Activated CD4-positive, alpha-beta memory T cell treated with anti-CD3 and anti-CD28 coated beads for 36 hours (primary cell): ENCODE results near the gene HSP90AB1. TPM values are rescaled to one million over a fixed set of nuclear protein-coding genes. Genes with fewer than 3 reads are reported as not detected.

Experiments used
- CTCF ChIA-PET: fragments of 350-600 bp; sonication (Branson Sonifier 250); formaldehyde crosslinking; loops from one replicate; lab custom pipeline; 2021; ENCODE audit warnings: antibody characterized with exemption, inconsistent platforms; lab: Charles Lee
- POLR2A ChIA-PET: fragments of 350-600 bp; sonication (Branson Sonifier 250); formaldehyde crosslinking; loops from one replicate; lab custom pipeline; 2021; ENCODE audit warnings: antibody characterized with exemption; lab: Charles Lee
- DNase-seq: peaks from one replicate; pipeline ENCODE4 v3.0.0-alpha.2; 2020
- H3K27ac Mint-ChIP-seq: one replicate; pipeline ENCODE4 v1.8.0; 2021; ENCODE audit warnings: mixed read lengths
- H3K27me3 Mint-ChIP-seq: one replicate; pipeline ENCODE4 v1.8.0; 2021; ENCODE audit warnings: mixed read lengths
- H3K36me3 Mint-ChIP-seq: one replicate; pipeline ENCODE4 v1.8.0; 2021; ENCODE audit warnings: mixed read lengths
- H3K4me1 Mint-ChIP-seq: one replicate; pipeline ENCODE4 v1.8.0; 2021; ENCODE audit warnings: low read depth, mixed read lengths
- H3K4me3 Mint-ChIP-seq: one replicate; pipeline ENCODE4 v1.8.0; 2021; ENCODE audit warnings: mild to moderate bottlenecking, mixed read lengths
- H3K9me3 Mint-ChIP-seq: one replicate; pipeline ENCODE4 v1.8.0; 2021; ENCODE audit warnings: mixed read lengths
- intact Hi-C: fragments of 100-400 bp; cut with micrococcal nuclease; formaldehyde crosslinking; loops from one replicate; pipeline ENCODE4 v1.15.1; 2023
- total RNA-seq, 2 experiments: library from RNA; stranded (reverse); gene quantifications; one replicate each; pipeline ENCODE4 v1.2.3, GENCODE V29; 2021

HSP90AB1 gene
- total RNA-seq, 2 experiments from 2014 or later, result 1,671 to 1,695 TPM

DNA sequence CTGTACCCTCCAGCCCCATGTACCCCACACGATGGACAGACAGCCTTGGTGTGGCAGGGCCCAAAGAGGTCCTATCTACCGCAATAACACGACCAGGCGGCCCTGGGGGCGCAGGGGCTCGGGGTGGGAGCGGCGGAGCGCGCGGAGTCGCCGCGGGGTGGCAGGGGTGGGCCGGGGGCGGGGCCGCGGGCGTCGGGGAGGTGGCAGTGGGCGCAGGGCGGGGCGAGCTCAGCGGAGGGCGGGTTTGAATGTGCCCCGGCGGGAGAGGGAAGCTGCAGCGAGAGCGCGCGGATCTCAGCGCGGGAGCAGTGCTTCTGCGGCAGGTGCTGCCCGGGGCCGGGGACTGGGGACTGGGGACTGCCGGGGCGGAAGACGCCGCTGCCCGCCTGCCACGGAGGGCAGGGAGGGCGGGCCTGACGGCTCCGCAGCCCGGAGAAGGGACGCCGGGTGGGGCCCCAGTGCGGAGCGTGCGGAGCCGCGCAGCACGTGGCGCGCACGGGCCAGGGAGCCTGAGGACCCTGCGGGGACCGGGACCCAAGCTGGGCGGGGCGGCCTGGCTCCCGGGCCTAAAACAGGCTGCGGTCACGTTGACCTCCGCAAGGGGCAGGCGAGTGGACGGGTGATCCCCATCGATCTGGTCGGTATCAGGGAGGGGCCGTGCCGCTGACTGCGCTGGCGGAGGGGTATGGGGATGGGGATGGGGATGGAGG is 23.4 kb upstream of the HSP90AB1 start, which contains the start of gene SLC29A1:
Gene SLC29A1, plus strand, starts transcription at position 277 of the 710 bp plus-strand sequence. CDS start 3,719 bp downstream, outside the sequence.
- ChIA-PET POLR2A (interaction anchor here (0.6 to 5.1 kb wide), 7 partner anchors 12 to 41 kb away, joined by 3 to 93 read pairs (median 6); partner anchors contain the start of genes HSP90AB1 and SLC35B2), CTCF (interaction anchor here (0.6 to 4.0 kb wide), 18 partner anchors 9 to 160 kb away, joined by 3 to 31 read pairs (median 4); partner anchors contain the start of genes AARS2, HSP90AB1, SLC35B2 and TMEM151B)
- intact Hi-C loops, result loop anchor here (1.0 to 5.0 kb wide), 5 partner anchors 14 to 96 kb away; partner anchors contain the start of genes MRPL14, NFKBIE and TMEM63B
- H3K36me3 Mint-ChIP-seq, result peaks cover 15% of the 10 kb centered on the region
- H3K27ac Mint-ChIP-seq, result peak within 1 kb of the TSS; percentile 64
- peak; percentile 87 for DNase-seq
- peaks cover 34% of the 10 kb centered on the region for H3K4me1 Mint-ChIP-seq
- no peaks in the 10 kb centered on the region for H3K9me3 Mint-ChIP-seq
- peak within 1 kb of the TSS; percentile 88 for H3K4me3 Mint-ChIP-seq
- peaks cover 4% of the 10 kb centered on the region for H3K27me3 Mint-ChIP-seq

- intact Hi-C loops, result loop anchor here (1.0 to 5.0 kb wide), 4 partner anchors 13 to 97 kb away; partner anchors contain the start of genes MRPL14 and TMEM63B
Observed at GRCh38 chr6:44224029-44224964, 22.6 kb upstream of the HSP90AB1 start.

GRCh38 chr6:44224965-44225305 is 22.0 kb upstream of the HSP90AB1 start:
- POLR2A ChIA-PET, result interaction anchor here (1.2 to 5.1 kb wide), 5 partner anchors 10 to 32 kb away, joined by 6 to 93 read pairs (median 12); partner anchors contain the start of genes HSP90AB1 and SLC35B2

More at GRCh38 chr6:44224029-44224964, 22.6 kb upstream of the HSP90AB1 start:
- Mint-ChIP-seq H3K4me3 (peak overlapping the region; percentile 88), H3K27ac (peak overlapping the region; percentile 64), H3K9me3 (no peaks in the 10 kb centered on the region), H3K36me3 (peaks cover 21% of the 10 kb centered on the region), H3K4me1 (peaks cover 31% of the 10 kb centered on the region), H3K27me3 (no peaks in the 10 kb centered on the region)
- ChIA-PET POLR2A (interaction anchor here (1.0 to 5.1 kb wide), 6 partner anchors 11 to 38 kb away, joined by 4 to 93 read pairs (median 9); partner anchors contain the start of genes HSP90AB1 and SLC35B2), CTCF (interaction anchor here (0.6 to 4.0 kb wide), 21 partner anchors 9 to 159 kb away, joined by 3 to 31 read pairs (median 4); partner anchors contain the start of genes AARS2, HSP90AB1, SLC35B2 and TMEM151B)
- peak; percentile 41 for DNase-seq

DNA sequence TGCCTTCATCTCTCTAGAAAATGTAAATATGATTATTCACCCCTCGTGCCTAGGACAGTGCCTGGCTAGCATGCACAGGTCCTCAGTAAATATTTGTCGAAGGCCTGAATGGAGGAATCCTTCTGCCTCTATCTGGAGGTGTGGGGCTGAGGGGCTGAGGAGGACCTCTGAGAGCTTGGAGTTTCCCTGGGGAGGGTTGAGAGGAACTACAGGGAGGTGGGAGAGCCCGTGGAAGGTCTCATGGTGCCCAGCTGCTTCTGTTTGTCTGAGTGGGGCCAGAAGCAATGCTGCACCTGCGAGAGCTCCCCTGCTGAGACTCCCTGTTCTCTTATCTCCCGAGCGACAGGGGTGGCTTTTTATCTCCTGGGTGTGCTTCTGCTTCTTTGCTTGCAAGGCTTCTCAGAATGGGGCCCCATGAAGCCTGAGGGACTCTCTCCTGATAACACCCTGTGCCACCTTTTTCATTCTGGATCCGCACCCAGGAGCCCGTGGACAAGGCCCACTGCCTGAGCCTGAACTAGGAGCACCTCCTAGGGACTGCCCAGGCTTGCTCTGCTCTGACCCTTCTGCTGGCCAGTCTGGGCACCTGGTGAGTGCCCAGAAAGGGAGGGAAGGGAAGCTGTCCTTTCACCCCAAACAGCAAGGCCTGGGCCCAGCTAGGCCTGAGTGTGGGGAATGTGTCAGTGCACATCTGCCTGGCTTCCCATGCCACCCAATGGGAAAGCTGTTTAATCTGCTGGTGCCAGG is 21.1 kb upstream of the HSP90AB1 start:
- POLR2A ChIA-PET, result interaction anchor here (1.4 to 5.1 kb wide), 3 partner anchors 12 to 29 kb away, joined by 6 to 93 read pairs (median 12); partner anchors contain the start of gene HSP90AB1
- Mint-ChIP-seq H3K27ac (no peak overlapping the region), H3K36me3 (peaks cover 29% of the 10 kb centered on the region), H3K9me3 (no peaks in the 10 kb centered on the region), H3K4me3 (peak overlapping the region; percentile 29), H3K27me3 (no peaks in the 10 kb centered on the region), H3K4me1 (peaks cover 31% of the 10 kb centered on the region)
- DNase-seq, result no peak
- intact Hi-C loops, result no loop called here
- CTCF ChIA-PET, result interaction anchor here (1.0 to 4.0 kb wide), 6 partner anchors 10 to 79 kb away, joined by 3 to 31 read pairs (median 4); no protein-coding TSS in a partner anchor

More at GRCh38 chr6:44224965-44225305, 22.0 kb upstream of the HSP90AB1 start:
- Mint-ChIP-seq H3K36me3 (peaks cover 25% of the 10 kb centered on the region), H3K27me3 (no peaks in the 10 kb centered on the region), H3K27ac (no peak overlapping the region), H3K4me1 (peaks cover 31% of the 10 kb centered on the region), H3K4me3 (peak overlapping the region; percentile 88), H3K9me3 (no peaks in the 10 kb centered on the region)
- CTCF ChIA-PET, result interaction anchor here (0.9 to 4.0 kb wide), 17 partner anchors 8 to 113 kb away, joined by 3 to 31 read pairs (median 4); partner anchors contain the start of genes AARS2, HSP90AB1, SLC35B2 and TMEM151B
- DNase-seq, result no peak
- intact Hi-C loops, result loop anchor here (1.0 to 5.0 kb wide), 4 partner anchors 12 to 98 kb away; partner anchors contain the start of genes MRPL14 and TMEM63B

- Mint-ChIP-seq H3K27ac (no peak overlapping the region), H3K27me3 (no peaks in the 10 kb centered on the region), H3K4me3 (no peak overlapping the region), H3K36me3 (peaks cover 36% of the 10 kb centered on the region), H3K4me1 (peaks cover 25% of the 10 kb centered on the region), H3K9me3 (no peaks in the 10 kb centered on the region)
- DNase-seq, result no peak
- POLR2A ChIA-PET, result interaction anchor here (0.9 to 1.2 kb wide), 2 partner anchors 10 to 16 kb away, joined by 3 to 4 read pairs; no protein-coding TSS in a partner anchor
- intact Hi-C loops, result no loop called here
- CTCF ChIA-PET, result interaction anchor here (1.0 to 3.7 kb wide), 2 partner anchors 9 to 53 kb away, joined by 3 to 31 read pairs; no protein-coding TSS in a partner anchor
Observed at GRCh38 chr6:44226368-44227147, 20.3 kb upstream of the HSP90AB1 start.

- peaks cover 41% of the 10 kb centered on the region for H3K36me3 Mint-ChIP-seq
- CTCF ChIA-PET, result no interaction called here
- H3K4me3 Mint-ChIP-seq, result no peak overlapping the region
- H3K9me3 Mint-ChIP-seq, result no peaks in the 10 kb centered on the region
- H3K4me1 Mint-ChIP-seq, result peaks cover 20% of the 10 kb centered on the region
- POLR2A ChIA-PET, result interaction anchor here (0.9 to 1.2 kb wide), 2 partner anchors 10 to 15 kb away, joined by 3 to 4 read pairs; no protein-coding TSS in a partner anchor
- intact Hi-C loops, result no loop called here
- no peak for DNase-seq
- H3K27ac Mint-ChIP-seq, result no peak overlapping the region
- no peaks in the 10 kb centered on the region for H3K27me3 Mint-ChIP-seq
Observed at GRCh38 chr6:44227148-44227793, 19.6 kb upstream of the HSP90AB1 start.

DNA sequence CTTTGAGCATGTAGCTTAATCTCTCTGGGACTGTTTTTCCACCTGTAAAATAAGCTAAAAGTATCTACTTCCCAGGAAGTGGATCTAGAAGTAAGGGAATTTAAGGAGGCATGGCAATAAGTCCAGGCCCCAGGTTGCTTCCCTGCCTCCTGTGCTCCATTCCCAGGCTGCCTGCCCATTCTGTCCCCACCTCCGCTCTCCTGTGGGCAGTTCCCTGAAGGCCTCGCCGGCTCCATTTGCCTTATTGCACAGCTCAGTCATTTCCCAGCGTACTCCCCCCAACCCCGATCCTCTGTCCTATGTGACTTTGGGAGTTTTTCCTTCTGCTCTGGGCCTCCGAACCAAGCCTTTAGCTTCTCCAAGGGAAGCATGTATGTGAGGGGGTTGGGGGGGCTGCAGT is 18.9 kb upstream of the HSP90AB1 start:
- DNase-seq, result no peak
- Mint-ChIP-seq H3K36me3 (peaks cover 44% of the 10 kb centered on the region), H3K27me3 (no peaks in the 10 kb centered on the region), H3K27ac (no peak overlapping the region), H3K4me3 (no peak overlapping the region), H3K9me3 (no peaks in the 10 kb centered on the region), H3K4me1 (peaks cover 13% of the 10 kb centered on the region)
- intact Hi-C loops, result no loop called here
- CTCF ChIA-PET, result no interaction called here
- POLR2A ChIA-PET, result interaction anchor here (1.1 kb wide), 1 partner anchor 20 kb away, joined by 3 read pairs; no protein-coding TSS in a partner anchor

GRCh38 chr6:44228433-44228832 is 18.5 kb upstream of the HSP90AB1 start:
- Mint-ChIP-seq H3K27ac (no peak overlapping the region), H3K36me3 (peaks cover 44% of the 10 kb centered on the region), H3K4me3 (no peak overlapping the region), H3K9me3 (no peaks in the 10 kb centered on the region), H3K27me3 (no peaks in the 10 kb centered on the region), H3K4me1 (peaks cover 12% of the 10 kb centered on the region)
- POLR2A ChIA-PET, result interaction anchor here (1.1 kb wide), 1 partner anchor 19 kb away, joined by 3 read pairs; no protein-coding TSS in a partner anchor
- DNase-seq, result no peak
- intact Hi-C loops, result no loop called here
- CTCF ChIA-PET, result no interaction called here

- intact Hi-C loops, result no loop called here
- Mint-ChIP-seq H3K27ac (no peak overlapping the region), H3K4me1 (peaks cover 12% of the 10 kb centered on the region), H3K36me3 (peaks cover 48% of the 10 kb centered on the region), H3K27me3 (no peaks in the 10 kb centered on the region), H3K4me3 (no peak overlapping the region), H3K9me3 (no peaks in the 10 kb centered on the region)
- CTCF ChIA-PET, result no interaction called here
- no peak for DNase-seq
- POLR2A ChIA-PET, result interaction anchor here (1.1 kb wide), 1 partner anchor 19 kb away, joined by 3 read pairs; no protein-coding TSS in a partner anchor
Observed at GRCh38 chr6:44228836-44229235, 18.1 kb upstream of the HSP90AB1 start.
